GM19099 (cell line): Measurements from ENCODE around the gene NEXN.
A peak's percentile ranks its signal among the peaks of the same experiment; 100 is the strongest.

Experiments
- POLR2A ChIP-seq: IDR thresholded peaks from 3 replicates; pipeline ENCODE4 v1.6.1; 2011; ENCODE audit warnings: low read depth; ENCODE audit not compliant: insufficient read length; ENCODE audit errors: extremely low read depth

Gene NEXN

DNA sequence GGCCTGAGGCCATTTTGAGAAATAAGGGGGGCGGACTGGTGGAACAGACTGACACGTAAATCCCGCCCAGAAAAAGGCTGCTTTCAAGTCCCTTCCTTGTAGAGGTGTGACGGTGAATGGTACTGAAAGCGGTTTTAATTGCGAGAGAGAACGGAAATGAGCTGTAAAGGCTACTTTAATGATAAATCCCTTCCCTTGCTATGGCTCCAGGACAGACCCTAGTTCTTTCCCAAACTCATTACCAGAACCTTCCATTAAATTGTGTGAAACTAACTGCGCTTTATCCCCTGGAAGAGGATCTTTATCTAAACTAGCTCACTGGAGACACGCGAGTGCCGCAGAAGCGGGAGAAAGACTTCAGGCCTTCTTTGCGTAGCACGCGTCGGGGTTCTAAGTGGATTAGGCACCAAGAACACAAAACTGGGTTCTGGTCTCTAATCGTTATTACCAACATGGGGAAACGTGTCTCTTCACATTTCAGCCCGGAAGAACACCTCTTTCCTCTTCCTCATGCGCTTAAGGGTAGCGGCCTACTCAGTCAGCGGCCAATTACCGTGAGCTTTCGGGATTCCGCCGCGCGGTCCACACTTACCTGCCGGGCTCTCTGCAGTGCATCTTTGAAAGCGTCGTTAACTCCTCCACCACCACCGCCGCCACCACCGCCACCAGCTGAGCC is 90.0 kb downstream of the NEXN start:
- TF ChIP-seq POLR2A: peak; percentile 76

DNA sequence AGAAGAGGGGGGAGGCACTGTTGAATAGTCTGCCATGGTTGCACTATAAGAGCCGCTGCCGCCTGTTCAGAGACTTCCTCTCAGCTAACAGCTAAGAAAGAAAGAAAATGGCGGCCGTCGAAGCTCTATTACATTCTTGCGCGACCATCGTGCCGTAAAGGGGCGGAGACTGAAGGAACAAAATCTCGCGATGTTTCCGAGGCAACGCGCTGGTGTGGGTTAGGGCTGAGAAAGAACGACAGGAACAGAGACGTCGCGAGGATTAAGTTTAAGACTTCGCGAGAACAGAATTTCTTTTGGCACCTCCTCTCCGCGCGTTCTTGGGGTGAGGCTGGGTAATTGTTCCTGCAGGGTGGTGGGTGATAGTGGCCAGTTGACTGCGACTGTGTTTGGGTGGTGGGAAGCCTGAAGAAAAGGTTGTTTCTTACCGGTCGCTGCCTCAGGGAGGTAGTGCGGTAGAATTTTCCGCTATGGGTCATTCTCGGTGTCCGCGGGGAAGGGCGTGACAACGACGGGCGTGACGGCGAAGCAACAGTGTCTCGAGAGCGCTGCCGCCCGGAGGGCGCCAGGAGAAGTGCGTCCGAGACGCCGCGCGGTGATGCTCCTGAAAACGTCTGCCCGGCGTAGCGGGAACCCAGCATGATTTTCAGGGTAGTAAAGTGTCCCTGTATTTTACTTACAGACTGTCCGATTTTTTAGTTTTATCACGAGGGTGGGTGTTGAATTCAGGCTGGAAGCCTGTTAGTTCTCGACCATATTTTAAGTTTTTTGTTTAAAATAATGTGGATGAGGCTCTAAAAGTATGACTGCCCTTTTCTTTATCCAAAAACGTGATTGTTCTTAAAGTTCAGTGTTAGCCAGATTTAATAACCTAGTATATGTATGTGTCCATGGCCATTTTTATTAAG is 90.8 kb downstream of the NEXN start, which contains the start of gene FUBP1:
Gene FUBP1 (minus strand): TSS at position 104 of the 908 bp plus-strand sequence. CDS start 68 bp downstream, at position 36.
- TF ChIP-seq POLR2A: peak; percentile 97

DNA sequence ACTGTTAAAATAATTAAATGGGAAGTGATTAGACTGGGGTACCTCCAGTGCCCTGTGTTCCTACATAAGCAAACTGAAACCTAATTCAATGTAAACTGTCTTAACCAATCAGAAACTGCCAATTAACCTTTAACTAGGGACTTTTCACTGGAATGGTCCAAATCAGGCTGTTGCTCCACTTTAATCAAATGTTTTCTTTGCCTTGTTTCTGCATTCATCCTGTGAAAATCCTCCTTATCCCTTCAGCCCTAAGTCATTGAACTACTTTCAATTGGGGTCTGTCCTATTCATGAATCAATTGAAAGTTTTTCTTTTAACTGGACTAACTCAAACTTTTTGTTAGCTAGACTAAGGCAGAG is 95.6 kb downstream of the NEXN start:
- no peak for TF ChIP-seq POLR2A

DNA sequence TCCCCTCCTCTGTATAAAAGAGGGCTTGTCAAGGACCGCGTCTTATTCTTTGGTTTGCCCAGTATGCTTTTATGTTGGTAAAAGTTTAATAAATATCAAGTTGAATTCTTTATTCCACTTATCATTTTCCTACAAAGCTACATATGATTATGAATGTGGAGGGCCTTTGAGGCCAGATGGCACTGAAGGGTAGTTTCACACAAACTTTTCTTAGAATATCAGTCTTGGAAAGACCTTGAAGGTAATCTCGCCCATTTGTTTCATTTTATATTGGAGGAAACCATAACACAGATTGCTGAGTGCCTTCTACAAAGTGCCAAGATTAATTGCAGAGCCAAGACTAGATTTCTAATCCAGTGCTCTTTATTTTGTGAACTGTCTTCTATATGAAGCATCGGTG is 96.2 kb downstream of the NEXN start:
- no peak for TF ChIP-seq POLR2A

DNA sequence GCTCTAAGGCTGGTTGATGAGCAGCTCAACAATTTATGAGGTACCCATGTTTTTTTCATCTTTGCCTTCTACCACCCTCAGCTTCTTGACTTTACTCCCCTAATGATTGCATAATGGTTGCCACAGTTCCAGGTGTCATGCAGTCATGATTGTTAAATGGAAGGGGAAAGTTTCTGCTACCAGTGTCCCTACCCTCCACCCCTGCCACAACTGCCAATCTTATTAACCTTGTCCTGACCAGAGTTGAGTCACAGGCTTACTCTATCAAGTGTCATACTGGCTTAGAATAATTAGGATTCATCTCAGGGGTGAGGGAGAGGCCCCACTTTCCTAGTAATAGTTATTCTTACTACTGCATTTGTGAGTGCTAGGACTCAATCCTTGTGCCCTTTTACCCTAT is 98.4 kb downstream of the NEXN start:
- TF ChIP-seq POLR2A: no peak

DNA sequence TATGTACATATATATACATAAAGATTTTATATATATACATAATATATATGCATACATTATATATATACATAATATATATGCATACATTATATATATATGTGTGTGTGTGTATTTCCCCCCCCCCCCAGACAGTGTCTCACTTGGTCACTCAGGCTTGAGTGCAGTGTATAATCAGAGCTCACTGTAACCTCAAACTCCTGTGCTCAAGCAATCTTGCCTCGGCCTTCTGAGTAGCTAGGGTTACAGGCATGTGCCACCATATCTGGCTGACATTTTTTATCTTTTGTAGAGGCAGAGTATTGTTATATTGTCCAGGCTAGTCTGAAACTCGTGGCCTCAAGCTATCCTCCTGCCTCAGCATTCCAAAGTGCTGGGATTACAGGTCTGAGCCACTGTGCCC is 99.5 kb downstream of the NEXN start:
- TF ChIP-seq POLR2A: no peak

DNA sequence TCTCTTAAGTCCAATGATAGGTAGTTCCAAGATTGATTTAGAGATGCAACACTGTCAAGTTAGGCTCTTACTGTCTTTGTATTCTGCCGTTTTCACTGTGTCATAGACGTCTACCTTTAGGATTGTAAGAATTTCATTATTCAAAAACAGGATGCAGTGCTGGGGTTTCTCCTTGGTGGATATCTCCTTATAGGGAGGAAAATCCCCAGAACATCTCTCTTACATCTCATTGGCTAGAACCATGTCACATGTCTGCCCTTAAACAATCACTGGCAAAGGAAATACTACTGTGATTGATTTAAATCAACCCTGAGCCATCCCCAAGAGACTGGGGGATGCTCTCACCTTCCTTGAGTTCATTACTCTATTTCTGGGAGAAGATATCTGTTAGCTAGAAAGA is 101.3 kb downstream of the NEXN start:
- TF ChIP-seq POLR2A: no peak

DNA sequence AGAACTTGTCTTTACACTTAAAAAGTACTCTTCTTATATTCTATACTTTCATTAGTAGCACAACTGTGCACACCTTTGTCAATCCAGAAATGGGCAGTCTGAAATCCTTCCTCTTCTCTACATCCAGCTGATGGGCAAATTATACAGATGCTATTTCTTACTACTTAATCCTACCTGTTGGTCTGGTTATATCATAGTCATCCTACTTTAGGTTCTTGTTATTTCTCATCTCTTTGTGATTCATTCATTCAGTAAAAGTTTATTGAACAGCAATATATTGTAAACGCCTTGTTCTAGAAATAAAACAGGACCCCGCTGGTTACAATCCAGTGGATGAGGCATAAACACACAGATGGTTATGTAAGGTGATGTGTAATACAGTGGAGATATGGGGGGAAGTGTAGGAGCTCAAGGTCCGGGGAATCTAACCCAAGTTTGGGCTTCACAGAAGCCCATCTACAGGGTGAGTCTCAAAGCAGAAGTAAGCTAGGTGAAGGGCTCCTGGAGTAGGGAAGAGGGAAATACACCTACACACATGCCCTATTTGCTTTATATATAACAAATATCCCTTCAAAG is 102.3 kb downstream of the NEXN start:
- no peak for TF ChIP-seq POLR2A

DNA sequence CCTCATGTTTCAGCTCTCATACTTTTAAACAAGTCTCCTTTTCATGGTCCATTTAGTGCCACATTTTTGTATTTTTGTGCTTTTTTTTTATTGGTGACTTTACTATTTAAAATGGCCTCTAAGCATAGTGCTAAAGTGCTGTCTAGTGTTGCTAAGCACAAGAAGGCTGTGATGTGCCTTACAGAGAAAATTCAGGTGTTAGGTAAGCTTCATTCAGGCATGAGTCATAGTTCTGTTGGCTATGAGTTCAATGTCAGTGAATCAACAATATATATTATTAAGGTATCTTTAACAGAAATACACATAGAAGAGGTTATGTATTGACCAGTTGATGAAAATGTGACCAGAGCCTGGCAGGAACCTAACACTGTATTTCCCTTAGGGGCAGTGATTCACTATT is 103.2 kb downstream of the NEXN start:
- TF ChIP-seq POLR2A: no peak
